Measurements from ENCODE around the gene TDRD9.

Gene TDRD9

GRCh38 chr14:104075530-104076151 lies 147.4 kb downstream of the TDRD9 start:
- no peak for DNase-seq (ENCODE audit: low read depth)

GRCh38 chr14:104076743-104077142 lies 148.5 kb downstream of the TDRD9 start:
- DNase-seq (ENCODE audit: low read depth) = no peak

- DNase-seq (ENCODE audit: low read depth) = peak; percentile 69
Measured at GRCh38 chr14:104078031-104078455, 149.8 kb downstream of the TDRD9 start.

GRCh38 chr14:104080376-104081260 lies 152.4 kb downstream of the TDRD9 start:
- DNase-seq (ENCODE audit: low read depth) = no peak

- no peak for DNase-seq (ENCODE audit: low read depth)
Measured at GRCh38 chr14:104081261-104081835, 153.1 kb downstream of the TDRD9 start.

- no peak for DNase-seq (ENCODE audit: low read depth)
Measured at GRCh38 chr14:104081951-104082464, 153.8 kb downstream of the TDRD9 start.

GRCh38 chr14:104082807-104083206 lies 154.6 kb downstream of the TDRD9 start:
- DNase-seq (ENCODE audit: low read depth) = no peak

GRCh38 chr14:104084251-104085002 lies 156.2 kb downstream of the TDRD9 start:
- DNase-seq (ENCODE audit: low read depth) = no peak

GRCh38 chr14:104085032-104085888 lies 157.0 kb downstream of the TDRD9 start, which contains the start of gene ASPG:
TSS of gene ASPG (plus strand) at chr14:104085700. CDS start at chr14:104085771, 71 bp downstream.
- DNase-seq (ENCODE audit: low read depth) = no peak

GRCh38 chr14:104085889-104086201 lies 157.6 kb downstream of the TDRD9 start:
- no peak for DNase-seq (ENCODE audit: low read depth)

GRCh38 chr14:104086210-104086660 lies 158.0 kb downstream of the TDRD9 start:
- DNase-seq (ENCODE audit: low read depth) = no peak

GRCh38 chr14:104086661-104087461 lies 158.6 kb downstream of the TDRD9 start:
- DNase-seq (ENCODE audit: low read depth) = no peak

GRCh38 chr14:104087505-104087904 lies 159.2 kb downstream of the TDRD9 start:
- DNase-seq (ENCODE audit: low read depth) = no peak

- no peak for DNase-seq (ENCODE audit: low read depth)
Measured at GRCh38 chr14:104087981-104088850, 160.0 kb downstream of the TDRD9 start.

- DNase-seq (ENCODE audit: low read depth) = no peak
Measured at GRCh38 chr14:104090071-104090748, 162.0 kb downstream of the TDRD9 start.

- no peak for DNase-seq (ENCODE audit: low read depth)
Measured at GRCh38 chr14:104091061-104091926, 163.0 kb downstream of the TDRD9 start.

GRCh38 chr14:104091927-104092771 lies 163.9 kb downstream of the TDRD9 start:
- DNase-seq (ENCODE audit: low read depth) = no peak
